Heart left ventricle (tissue), 16 donors: ENCODE results near the gene ABL2. TPM values are rescaled to one million over a fixed set of nuclear protein-coding genes. Genes with fewer than 3 reads are reported as not detected.

ENCODE experiments used
- ATAC-seq, 4 donors: fragments of 200-7000 bp; cut with Tn5 transposase; one replicate each; pipeline ENCODE4 v1.9.1; 2020 to 2022; ENCODE audit warnings: moderate library complexity in 4 of 4, mild to moderate bottlenecking in 3 of 4, moderate number of reproducible peaks in 1 of 4
- DNase-seq, 5 donors: peaks; one replicate each; pipeline ENCODE4 v3.0.0-alpha.2; 2020
- H3K27ac ChIP-seq, 12 donors: fragments of 200-600 bp; sonication (generic) in 4 of 12; one replicate each; pipeline versions ENCODE4 v1.5.0 to v1.8.0; 2016 to 2022; ENCODE audit warnings: mild to moderate bottlenecking in 2 of 12
- H3K27me3 ChIP-seq, 9 donors: fragments of 200-600 bp; sonication (generic) in 2 of 9; one replicate each; pipeline versions ENCODE4 v1.5.1 to v1.8.0; 2016 to 2022; ENCODE audit warnings: mild to moderate bottlenecking in 3 of 9
- H3K36me3 ChIP-seq, 9 donors: fragments of 200-600 bp; sonication (generic) in 2 of 9; one replicate each; pipeline versions ENCODE4 v1.5.0 to v1.8.0; 2018 to 2022; ENCODE audit warnings: mild to moderate bottlenecking in 2 of 9
- H3K4me1 ChIP-seq, 12 donors: fragments of 200-600 bp; sonication (generic) in 4 of 12; one replicate each; pipeline versions ENCODE4 v1.5.0 to v1.8.0; 2016 to 2022; ENCODE audit warnings: mild to moderate bottlenecking in 3 of 12
- H3K4me3 ChIP-seq, 12 donors: fragments of 200-600 bp; sonication (generic) in 4 of 12; one replicate each; pipeline versions ENCODE4 v1.5.0 to v1.8.0; 2017 to 2022; ENCODE audit warnings: mild to moderate bottlenecking in 9 of 12, moderate library complexity in 4 of 12
- H3K9me3 ChIP-seq, 12 donors: fragments of 200-600 bp; sonication (generic) in 4 of 12; one replicate each; pipeline versions ENCODE4 v1.5.0 to v1.8.0; 2016 to 2022; ENCODE audit warnings: mild to moderate bottlenecking in 1 of 12
- CTCF ChIP-seq, 12 donors: fragments of 200-600 bp; sonication (generic) in 4 of 12; IDR thresholded peaks; one replicate each; pipeline versions ENCODE4 v1.5.0 to v1.8.0; 2018 to 2022; ENCODE audit warnings: antibody characterized with exemption in 12 of 12, mild to moderate bottlenecking in 5 of 12
- POLR2A ChIP-seq, 2 donors: fragments of 450-650 bp; IDR thresholded peaks; one replicate each; pipeline ENCODE4 v1.6.1; 2017; ENCODE audit warnings: antibody characterized with exemption in 2 of 2, mild to moderate bottlenecking in 2 of 2, moderate library complexity in 2 of 2
- WGBS, 4 donors: extraction: QIAGEN DNeasy Blood & Tissue Kit in 2 of 4; methylation state at CpG; one replicate each; pipeline versions ENCODE4 v1.1.5 to v1.1.7; 2013 to 2018; 5-methylcytosine and 5-hydroxymethylcytosine counted together
- intact Hi-C, 10 donors: fragments of 100-400 bp; cut with DNase I; formaldehyde crosslinking; loops; one replicate each; pipeline versions ENCODE4 v1.11.1 to v1.14.2; 2022
- polyA plus RNA-seq, 2 donors: library from polyadenylated mRNA; stranded (reverse); fragments of 200-250 nt; gene quantifications; one replicate each; pipeline ENCODE4 v1.2.3, GENCODE V29; 2013
- total RNA-seq, 9 donors: library from RNA; depleted of rRNA in 2 of 9; stranded (reverse); fragments of >200 nt in 2 of 9; fragmentation: NEBNext Ultra II Directional in 3 of 9; extraction: Animal tissue kit (Norgen Biotek cat#: 25700) in 3 of 9; gene quantifications; one replicate each; pipeline versions ENCODE4 v1.1.0 to v1.2.4, GENCODE V29; 2016 to 2023
- donor health status: ischemic (EF 13 %, LVEDD 7.1; RV severe dilation, severe dysfunction).
- donor health status: healthy with polysubstance abuse.
- donor health status: DM: no; HTN: yes; CAD: no.
- donor health status: DM: no; HTN: no; CAD: no.
- donor health status: ischemic (EF 25% LVEDD 6.9; RV normal size, moderate dysfunction).
- donor health status: ischemic (EF 25% LVEDD 5.7; RV mildly dilated, moderate dysfunction).
- donor health status: healthy.
- donor health status: DM: yes; HTN: yes; CAD: no.
- donor health status: ischemic (EF 35%, LVEDD 5.7; RV mildly dilated, moderate dysfunction).
- donor health status: nonischemic (EF 11% LVEDD 7.7; RV severe dilation, severe dysfunction).
- donor health status: DM: yes; HTN: yes; CAD: no.
- donor health status: PGD.
- donor health status: ischemic (EF 29% LVEDD 5.4; RV normal size, mild dysfunction).
- donor health status: nonischemic (EF 23%, LVEDD 6.1; RV moderate dilation, normal function).

ABL2 gene
- total and polyA plus RNA-seq, 11 donors = 2.5 to 22.0 (median 10.2) TPM

- H3K4me1 ChIP-seq = peaks cover 0 to 55% (median 15%) of the 10 kb centered on the region in 12 donors
- H3K9me3 ChIP-seq = no peaks in the 10 kb centered on the region
- peaks cover 0 to 37% (median 4%) of the 10 kb centered on the region in 9 donors for H3K36me3 ChIP-seq
- intact Hi-C loops = loop anchor here in 4 of 10 donors (5.0 to 10.0 kb wide), 4 partner anchors 45 to 240 kb away; partner anchors contain the start of genes AXDND1 (in 2 of the 4), SOAT1 (in 1 of the 4) and TOR3A (in 1 of the 4)
- 83 to 92% (median 86%) methylated on average over 5 of the region's 5 CpGs for WGBS, 4 donors
- ATAC-seq = peak in 1 of 4 donors; percentile 32
- H3K27me3 ChIP-seq = no peaks in the 10 kb centered on the region
- TF ChIP-seq POLR2A (IDR thresholded peaks at IDR 0.05) = no peak
- no peak for TF ChIP-seq CTCF (IDR thresholded peaks at IDR 0.05)
- no peak for DNase-seq
- no peak overlapping the region for H3K4me3 ChIP-seq
- peak overlapping the region in 6 of 12 donors; percentile 17 to 90 (median 25) for H3K27ac ChIP-seq
Measured at GRCh38 chr1:179127163-179127895, 102.1 kb downstream of the ABL2 start.

- peaks cover 0 to 39% (median 4%) of the 10 kb centered on the region in 9 donors for H3K36me3 ChIP-seq
- TF ChIP-seq POLR2A (IDR thresholded peaks at IDR 0.05) (no peak), CTCF (IDR thresholded peaks at IDR 0.05) (no peak)
- H3K27ac ChIP-seq = peak overlapping the region in 6 of 12 donors; percentile 17 to 90 (median 25)
- ATAC-seq = peak in 3 of 4 donors; percentile 79 to 91 (median 86)
- H3K4me3 ChIP-seq = no peak overlapping the region
- intact Hi-C loops = loop anchor here in 4 of 10 donors (5.0 to 10.0 kb wide), 4 partner anchors 44 to 241 kb away; partner anchors contain the start of genes AXDND1 (in 2 of the 4), SOAT1 (in 1 of the 4) and TOR3A (in 1 of the 4)
- peak in 4 of 5 donors; percentile 40 to 65 (median 53) for DNase-seq
- H3K27me3 ChIP-seq = no peaks in the 10 kb centered on the region
- WGBS, 4 donors = 47 to 67% (median 53%) methylated on average over 8 of the region's 8 CpGs
- H3K4me1 ChIP-seq = peaks cover 0 to 55% (median 15%) of the 10 kb centered on the region in 12 donors
- H3K9me3 ChIP-seq = no peaks in the 10 kb centered on the region
Measured at GRCh38 chr1:179126338-179127060, 103.0 kb downstream of the ABL2 start.

GRCh38 chr1:179124873-179125272, 104.6 kb downstream of the ABL2 start:
- TF ChIP-seq CTCF (IDR thresholded peaks at IDR 0.05) (no peak), POLR2A (IDR thresholded peaks at IDR 0.05) (no peak)
- Histone ChIP-seq H3K27ac (no peak overlapping the region), H3K4me1 (peaks cover 0 to 50% (median 15%) of the 10 kb centered on the region in 12 donors), H3K9me3 (no peaks in the 10 kb centered on the region), H3K36me3 (peaks cover 0 to 39% (median 11%) of the 10 kb centered on the region in 9 donors), H3K27me3 (no peaks in the 10 kb centered on the region), H3K4me3 (no peak overlapping the region)
- DNase-seq = no peak
- WGBS, 4 donors = 88 to 94% (median 89%) methylated on average over 1 of the region's 1 CpG
- intact Hi-C loops = loop anchor here in 9 of 10 donors (5.0 to 10.0 kb wide), 5 partner anchors 43 to 242 kb away; partner anchors contain the start of genes AXDND1 (in 5 of the 9), SOAT1 (in 2 of the 9) and TOR3A (in 1 of the 9)
- no peak for ATAC-seq
